ENCODE data around the gene CGRRF1. TPM values are rescaled to one million over a fixed set of nuclear protein-coding genes. Genes with fewer than 3 reads are reported as not detected.

Gene CGRRF1
- total and polyA plus RNA-seq, 2 of the 13 experiments (the other 11 are each of a cell fraction or from before 2014, with no cell fraction given): 16.8 to 18.2 TPM

- ATAC-seq (no peak), FAIRE-seq (no peak), DNase-seq (ENCODE audit: low spot score) (no peak)
- BruUV-seq (replicated peaks): no TSS peak
- CTCF ChIA-PET (ENCODE audit: low intra/inter-chr PET ratio, low total read pairs): no interaction called here
- Histone ChIP-seq H3K9me3 (ENCODE audit: low read length) (peaks cover 19% of the 10 kb centered on the region), H3K9ac (ENCODE audit: insufficient read depth, low read depth, low read length) (no peak overlapping the region), H3K27ac (ENCODE audit: extremely low read length, insufficient read depth, low read length) (no peak overlapping the region), H3K4me1 (ENCODE audit: insufficient read depth, low read length) (peaks cover 30% of the 10 kb centered on the region), H3K36me3 (replicated peaks in 1 of 2; ENCODE audit: control insufficient read depth in 1 of 2, insufficient read depth in 2 of 2, low read length in 2 of 2) (no peaks in the 10 kb centered on the region), H3K79me2 (ENCODE audit: insufficient read depth, low read length) (no peaks in the 10 kb centered on the region), H4K20me1 (ENCODE audit: insufficient read depth, low read length) (no peaks in the 10 kb centered on the region), H3K27me3 (ENCODE audit: control insufficient read depth in 1 of 2, insufficient read depth in 2 of 2, low read length in 2 of 2) (no peaks in the 10 kb centered on the region), H3K4me3 (replicated peaks in 1 of 3; ENCODE audit: insufficient read depth in 1 of 3, low read depth in 2 of 3, low read length in 3 of 3) (no peak overlapping the region), H2AFZ (ENCODE audit: low read length) (no peak overlapping the region), H3K4me2 (ENCODE audit: low read depth, low read length) (no peak overlapping the region)
- TF ChIP-seq ATAD3A (CRISPR knock-in tag; IDR thresholded peaks at IDR 0.05): no peak
- TF ChIP-seq ARID3A (IDR thresholded peaks at IDR 0.05; ENCODE audit: low read depth, low read length): no peak
- TF ChIP-seq ZNF557 (CRISPR knock-in tag; IDR thresholded peaks at IDR 0.05): no peak
- TF ChIP-seq ZKSCAN5 (CRISPR knock-in tag; IDR thresholded peaks at IDR 0.05): no peak
- TF ChIP-seq, protein P1, sequence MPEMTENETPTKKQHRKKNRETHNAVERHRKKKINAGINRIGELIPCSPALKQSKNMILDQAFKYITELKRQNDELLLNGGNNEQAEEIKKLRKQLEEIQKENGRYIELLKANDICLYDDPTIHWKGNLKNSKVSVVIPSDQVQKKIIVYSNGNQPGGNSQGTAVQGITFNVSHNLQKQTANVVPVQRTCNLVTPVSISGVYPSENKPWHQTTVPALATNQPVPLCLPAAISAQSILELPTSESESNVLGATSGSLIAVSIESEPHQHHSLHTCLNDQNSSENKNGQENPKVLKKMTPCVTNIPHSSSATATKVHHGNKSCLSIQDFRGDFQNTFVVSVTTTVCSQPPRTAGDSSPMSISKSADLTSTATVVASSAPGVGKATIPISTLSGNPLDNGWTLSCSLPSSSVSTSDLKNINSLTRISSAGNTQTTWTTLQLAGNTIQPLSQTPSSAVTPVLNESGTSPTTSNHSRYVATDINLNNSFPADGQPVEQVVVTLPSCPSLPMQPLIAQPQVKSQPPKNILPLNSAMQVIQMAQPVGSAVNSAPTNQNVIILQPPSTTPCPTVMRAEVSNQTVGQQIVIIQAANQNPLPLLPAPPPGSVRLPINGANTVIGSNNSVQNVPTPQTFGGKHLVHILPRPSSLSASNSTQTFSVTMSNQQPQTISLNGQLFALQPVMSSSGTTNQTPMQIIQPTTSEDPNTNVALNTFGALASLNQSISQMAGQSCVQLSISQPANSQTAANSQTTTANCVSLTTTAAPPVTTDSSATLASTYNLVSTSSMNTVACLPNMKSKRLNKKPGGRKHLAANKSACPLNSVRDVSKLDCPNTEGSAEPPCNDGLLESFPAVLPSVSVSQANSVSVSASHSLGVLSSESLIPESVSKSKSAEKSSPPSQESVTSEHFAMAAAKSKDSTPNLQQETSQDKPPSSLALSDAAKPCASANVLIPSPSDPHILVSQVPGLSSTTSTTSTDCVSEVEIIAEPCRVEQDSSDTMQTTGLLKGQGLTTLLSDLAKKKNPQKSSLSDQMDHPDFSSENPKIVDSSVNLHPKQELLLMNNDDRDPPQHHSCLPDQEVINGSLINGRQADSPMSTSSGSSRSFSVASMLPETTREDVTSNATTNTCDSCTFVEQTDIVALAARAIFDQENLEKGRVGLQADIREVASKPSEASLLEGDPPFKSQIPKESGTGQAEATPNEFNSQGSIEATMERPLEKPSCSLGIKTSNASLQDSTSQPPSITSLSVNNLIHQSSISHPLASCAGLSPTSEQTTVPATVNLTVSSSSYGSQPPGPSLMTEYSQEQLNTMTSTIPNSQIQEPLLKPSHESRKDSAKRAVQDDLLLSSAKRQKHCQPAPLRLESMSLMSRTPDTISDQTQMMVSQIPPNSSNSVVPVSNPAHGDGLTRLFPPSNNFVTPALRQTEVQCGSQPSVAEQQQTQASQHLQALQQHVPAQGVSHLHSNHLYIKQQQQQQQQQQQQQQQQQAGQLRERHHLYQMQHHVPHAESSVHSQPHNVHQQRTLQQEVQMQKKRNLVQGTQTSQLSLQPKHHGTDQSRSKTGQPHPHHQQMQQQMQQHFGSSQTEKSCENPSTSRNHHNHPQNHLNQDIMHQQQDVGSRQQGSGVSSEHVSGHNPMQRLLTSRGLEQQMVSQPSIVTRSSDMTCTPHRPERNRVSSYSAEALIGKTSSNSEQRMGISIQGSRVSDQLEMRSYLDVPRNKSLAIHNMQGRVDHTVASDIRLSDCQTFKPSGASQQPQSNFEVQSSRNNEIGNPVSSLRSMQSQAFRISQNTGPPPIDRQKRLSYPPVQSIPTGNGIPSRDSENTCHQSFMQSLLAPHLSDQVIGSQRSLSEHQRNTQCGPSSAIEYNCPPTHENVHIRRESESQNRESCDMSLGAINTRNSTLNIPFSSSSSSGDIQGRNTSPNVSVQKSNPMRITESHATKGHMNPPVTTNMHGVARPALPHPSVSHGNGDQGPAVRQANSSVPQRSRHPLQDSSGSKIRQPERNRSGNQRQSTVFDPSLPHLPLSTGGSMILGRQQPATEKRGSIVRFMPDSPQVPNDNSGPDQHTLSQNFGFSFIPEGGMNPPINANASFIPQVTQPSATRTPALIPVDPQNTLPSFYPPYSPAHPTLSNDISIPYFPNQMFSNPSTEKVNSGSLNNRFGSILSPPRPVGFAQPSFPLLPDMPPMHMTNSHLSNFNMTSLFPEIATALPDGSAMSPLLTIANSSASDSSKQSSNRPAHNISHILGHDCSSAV (CRISPR knock-in tag; IDR thresholded peaks at IDR 0.05; ENCODE audit: borderline replicate concordance): no peak
- intact Hi-C loops (cut with micrococcal nuclease; ENCODE audit: unreplicated experiment): no loop called here
- POLR2A ChIA-PET: no interaction called here
- WGBS (ENCODE audit: low lambda C conversion rate): 56% methylated on average over 5 of the region's 5 CpGs
- in situ Hi-C loops (cut with HindIII; ENCODE audit: extremely low pct_ligation_motif_present, low pct_unique_long_range_greater_than_20kb): no loop called here
Observed at GRCh38 chr14:54462048-54462447, 47.7 kb upstream of the CGRRF1 start.

Data from HepG2 (cell line).